Smooth muscle cell (in vitro differentiated cells): ENCODE data around the gene KIF13A. TPM values are rescaled to one million over a fixed set of nuclear protein-coding genes. Genes with fewer than 3 reads are reported as not detected.

Experiments
- DNase-seq: peaks from one replicate; lab custom pipeline; 2025; ENCODE audit not compliant: unreplicated experiment; lab: John Stamatoyannopoulos, UW
- H2AFZ ChIP-seq: fragments of 200-600 bp; sonication (generic); 2 replicates; pipeline ENCODE4 v1.6.0; 2016; ENCODE audit warnings: antibody characterized with exemption, low read depth, mild to moderate bottlenecking
- H3F3A ChIP-seq: fragments of 200-600 bp; sonication (generic); 2 replicates; pipeline ENCODE4 v1.6.0; 2017; ENCODE audit warnings: antibody characterized with exemption, low read depth
- H3K27ac ChIP-seq: fragments of 200-600 bp; sonication (generic); 2 replicates; pipeline ENCODE4 v1.5.1; 2016; ENCODE audit warnings: low read depth, mild to moderate bottlenecking
- H3K27me3 ChIP-seq: fragments of 200-600 bp; sonication (generic); 2 replicates; pipeline ENCODE4 v1.6.1; 2016; ENCODE audit warnings: low read depth, mild to moderate bottlenecking
- H3K36me3 ChIP-seq: fragments of 200-600 bp; sonication (generic); 2 replicates; pipeline ENCODE4 v1.5.1; 2016; ENCODE audit warnings: low read depth
- H3K4me1 ChIP-seq: fragments of 200-600 bp; sonication (generic); 2 replicates; pipeline ENCODE4 v1.5.1; 2016; ENCODE audit warnings: low read depth
- H3K4me2 ChIP-seq: fragments of 200-600 bp; sonication (generic); 2 replicates; pipeline ENCODE4 v1.6.0; 2016; ENCODE audit warnings: mild to moderate bottlenecking
- H3K4me3 ChIP-seq: fragments of 200-600 bp; sonication (generic); 2 replicates; pipeline ENCODE4 v1.5.1; 2016; ENCODE audit warnings: mild to moderate bottlenecking
- H3K79me2 ChIP-seq: fragments of 200-600 bp; sonication (generic); 2 replicates; pipeline ENCODE4 v1.6.0; 2016; ENCODE audit warnings: low read depth, mild to moderate bottlenecking
- H3K9ac ChIP-seq: fragments of 200-600 bp; sonication (generic); 2 replicates; pipeline ENCODE4 v1.6.0; 2016; ENCODE audit warnings: low read depth
- H3K9me3 ChIP-seq: fragments of 200-600 bp; sonication (generic); replicated peaks from 2 replicates; pipeline ENCODE4 v1.5.1; 2016; ENCODE audit warnings: low read depth
- H4K20me1 ChIP-seq: fragments of 200-600 bp; sonication (generic); 2 replicates; pipeline ENCODE4 v1.6.0; 2016; ENCODE audit warnings: low read depth
- CTCF ChIP-seq: fragments of 200-600 bp; sonication (generic); IDR thresholded peaks from 2 replicates; pipeline ENCODE4 v1.5.1; 2017; ENCODE audit warnings: borderline replicate concordance, mild to moderate bottlenecking, antibody characterized with exemption; ENCODE audit not compliant: insufficient read depth, poor library complexity, severe bottlenecking
- WGBS: methylation state at CpG from one replicate; pipeline ENCODE4 v1.1.7; 2016; ENCODE audit warnings: low lambda C conversion rate; 5-methylcytosine and 5-hydroxymethylcytosine counted together
- polyA plus RNA-seq: library from polyadenylated mRNA; unstranded; fragments of >200 nt; fragmentation: Nextera tagmentation; extraction: Ambion mirVana; gene quantifications from 2 replicates; pipeline ENCODE4 v1.2.1, GENCODE V29; 2016
- total RNA-seq: library from RNA; depleted of rRNA; stranded (reverse); fragments of >200 nt; gene quantifications from 2 replicates; pipeline ENCODE4 v1.2.3, GENCODE V29; 2014

Gene KIF13A
- total and polyA plus RNA-seq, 2 experiments from 2014 or later = 10.4 to 28.4 TPM

GRCh38 chr6:17730078-17730704 lies 257.2 kb downstream of the KIF13A start:
- Histone ChIP-seq H3K9me3 (no peaks in the 10 kb centered on the region), H3K4me3 (no peak overlapping the region), H3K9ac (no peak overlapping the region), H2AFZ (no peak overlapping the region), H4K20me1 (no peaks in the 10 kb centered on the region), H3K27me3 (no peaks in the 10 kb centered on the region), H3K27ac (no peak overlapping the region), H3K79me2 (no peaks in the 10 kb centered on the region), H3K36me3 (no peaks in the 10 kb centered on the region), H3K4me1 (no peaks in the 10 kb centered on the region), H3K4me2 (no peak overlapping the region), H3F3A (no peaks in the 10 kb centered on the region)
- 80% methylated on average over 6 of the region's 6 CpGs for WGBS
- no peak for DNase-seq
- TF ChIP-seq CTCF = no peak

- TF ChIP-seq CTCF = no peak
- no peak overlapping the region for H3K9ac ChIP-seq
These were observed 258.0 kb downstream of the KIF13A start for GRCh38 chr6:17729223-17730077.

GRCh38 chr6:17728551-17729222 lies 258.7 kb downstream of the KIF13A start:
- H3K4me1 ChIP-seq = no peaks in the 10 kb centered on the region
- H3K4me3 ChIP-seq = no peak overlapping the region
- TF ChIP-seq CTCF = no peak
- no peak overlapping the region for H3K4me2 ChIP-seq
- no peaks in the 10 kb centered on the region for H3F3A ChIP-seq
- H3K27me3 ChIP-seq = no peaks in the 10 kb centered on the region
- no peaks in the 10 kb centered on the region for H3K36me3 ChIP-seq
- H3K9me3 ChIP-seq = no peaks in the 10 kb centered on the region
- no peaks in the 10 kb centered on the region for H4K20me1 ChIP-seq
- WGBS = 97% methylated on average over 43 of the region's 49 CpGs
- no peak overlapping the region for H2AFZ ChIP-seq
- no peak overlapping the region for H3K27ac ChIP-seq
- H3K9ac ChIP-seq = no peak overlapping the region
- DNase-seq = no peak
- no peaks in the 10 kb centered on the region for H3K79me2 ChIP-seq

More at GRCh38 chr6:17729223-17730077, 258.0 kb downstream of the KIF13A start:
- Histone ChIP-seq H3K4me3 (no peak overlapping the region), H3K4me1 (no peaks in the 10 kb centered on the region), H3K9me3 (no peaks in the 10 kb centered on the region), H2AFZ (no peak overlapping the region), H3K79me2 (no peaks in the 10 kb centered on the region), H4K20me1 (no peaks in the 10 kb centered on the region), H3K27me3 (no peaks in the 10 kb centered on the region), H3K4me2 (no peak overlapping the region), H3K36me3 (no peaks in the 10 kb centered on the region), H3F3A (no peaks in the 10 kb centered on the region), H3K27ac (no peak overlapping the region)
- DNase-seq = no peak
- 87% methylated on average over 12 of the region's 12 CpGs for WGBS
